ENCODE results near the gene CDH13.

The CDH13 gene

GRCh38 chr16:83336603-83337002 lies 709.8 kb downstream of the CDH13 start:
- peaks cover 6% of the 10 kb centered on the region for H3K4me1 ChIP-seq (ENCODE audit: control insufficient read depth, low read depth, low read length)
- no CpG with 5 or more reads among the region's 3 CpGs for WGBS (ENCODE audit: extremely low coverage, insufficient coverage, low lambda C conversion rate)
- H2AK5ac ChIP-seq (ENCODE audit: low read length): no peak overlapping the region
- H3K79me2 ChIP-seq (ENCODE audit: control insufficient read depth, insufficient read depth, low read length): no peaks in the 10 kb centered on the region
- no peaks in the 10 kb centered on the region for H3K27me3 ChIP-seq (ENCODE audit: insufficient read depth, low read length, poor library complexity)
- H3K23ac ChIP-seq (ENCODE audit: low read length): no peak overlapping the region
- no peak for DNase-seq
- no peaks in the 10 kb centered on the region for H3K36me3 ChIP-seq (ENCODE audit: control insufficient read depth, insufficient read depth, low read length)
- H4K5ac ChIP-seq (ENCODE audit: low read length): no peak overlapping the region
- no peak overlapping the region for H2BK15ac ChIP-seq (replicated peaks; ENCODE audit: low read depth)
- H4K8ac ChIP-seq (ENCODE audit: low read depth, low read length): no peak overlapping the region
- no peak overlapping the region for H2BK120ac ChIP-seq (ENCODE audit: low read depth, low read length)
- no peak overlapping the region for H2BK5ac ChIP-seq (ENCODE audit: low read length)
- no peak overlapping the region for H3K18ac ChIP-seq (ENCODE audit: low read length)
- no peak overlapping the region for H3K9ac ChIP-seq (ENCODE audit: low read length)
- H3K56ac ChIP-seq (ENCODE audit: low read length): no peak overlapping the region
- H3K79me1 ChIP-seq (ENCODE audit: low read length): no peaks in the 10 kb centered on the region
- no peak overlapping the region for H3K4ac ChIP-seq (ENCODE audit: low read depth, low read length)
- no peak overlapping the region for H3K4me3 ChIP-seq (ENCODE audit: low read length)
- no peak overlapping the region for H3K27ac ChIP-seq (ENCODE audit: low read depth, low read length)
- no peak overlapping the region for H3K4me2 ChIP-seq (ENCODE audit: low read length)

- Histone ChIP-seq H2AK5ac (ENCODE audit: low read length) (no peak overlapping the region), H3K23ac (ENCODE audit: low read length) (peak overlapping the region; percentile 48), H2BK120ac (ENCODE audit: low read depth, low read length) (no peak overlapping the region), H3K79me2 (ENCODE audit: control insufficient read depth, insufficient read depth, low read length) (no peaks in the 10 kb centered on the region), H3K18ac (ENCODE audit: low read length) (no peak overlapping the region), H3K4ac (ENCODE audit: low read depth, low read length) (no peak overlapping the region), H2BK5ac (ENCODE audit: low read length) (no peak overlapping the region), H4K5ac (ENCODE audit: low read length) (no peak overlapping the region), H3K27me3 (ENCODE audit: insufficient read depth, low read length, poor library complexity) (no peaks in the 10 kb centered on the region), H3K4me3 (ENCODE audit: low read length) (no peak overlapping the region), H3K4me2 (ENCODE audit: low read length) (no peak overlapping the region), H3K9ac (ENCODE audit: low read length) (no peak overlapping the region), H3K4me1 (ENCODE audit: control insufficient read depth, low read depth, low read length) (peaks cover 6% of the 10 kb centered on the region), H4K8ac (ENCODE audit: low read depth, low read length) (no peak overlapping the region), H3K56ac (ENCODE audit: low read length) (no peak overlapping the region), H2BK15ac (replicated peaks; ENCODE audit: low read depth) (no peak overlapping the region), H3K27ac (ENCODE audit: low read depth, low read length) (no peak overlapping the region), H3K79me1 (ENCODE audit: low read length) (no peaks in the 10 kb centered on the region), H3K36me3 (ENCODE audit: control insufficient read depth, insufficient read depth, low read length) (no peaks in the 10 kb centered on the region)
- no peak for DNase-seq
- WGBS (ENCODE audit: extremely low coverage, insufficient coverage, low lambda C conversion rate): no CpG with 5 or more reads among the region's 3 CpGs
Observed at GRCh38 chr16:83338138-83338537, 711.4 kb downstream of the CDH13 start.

- H3K4me3 ChIP-seq (ENCODE audit: low read length): no peak overlapping the region
- peak; percentile 49 for DNase-seq
- no peak overlapping the region for H3K56ac ChIP-seq (ENCODE audit: low read length)
- H2BK5ac ChIP-seq (ENCODE audit: low read length): no peak overlapping the region
- no peak overlapping the region for H3K27ac ChIP-seq (ENCODE audit: low read depth, low read length)
- no peaks in the 10 kb centered on the region for H3K36me3 ChIP-seq (ENCODE audit: control insufficient read depth, insufficient read depth, low read length)
- H3K4me1 ChIP-seq (ENCODE audit: control insufficient read depth, low read depth, low read length): peaks cover 6% of the 10 kb centered on the region
- no peak overlapping the region for H2AK5ac ChIP-seq (ENCODE audit: low read length)
- H3K27me3 ChIP-seq (ENCODE audit: insufficient read depth, low read length, poor library complexity): no peaks in the 10 kb centered on the region
- no peak overlapping the region for H3K4ac ChIP-seq (ENCODE audit: low read depth, low read length)
- H2BK15ac ChIP-seq (replicated peaks; ENCODE audit: low read depth): no peak overlapping the region
- WGBS (ENCODE audit: extremely low coverage, insufficient coverage, low lambda C conversion rate): no CpG with 5 or more reads among the region's 2 CpGs
- no peaks in the 10 kb centered on the region for H3K79me1 ChIP-seq (ENCODE audit: low read length)
- no peak overlapping the region for H4K8ac ChIP-seq (ENCODE audit: low read depth, low read length)
- H2BK120ac ChIP-seq (ENCODE audit: low read depth, low read length): no peak overlapping the region
- H3K9ac ChIP-seq (ENCODE audit: low read length): no peak overlapping the region
- H4K5ac ChIP-seq (ENCODE audit: low read length): no peak overlapping the region
- no peaks in the 10 kb centered on the region for H3K79me2 ChIP-seq (ENCODE audit: control insufficient read depth, insufficient read depth, low read length)
- H3K4me2 ChIP-seq (ENCODE audit: low read length): no peak overlapping the region
- no peak overlapping the region for H3K18ac ChIP-seq (ENCODE audit: low read length)
- no peak overlapping the region for H3K23ac ChIP-seq (ENCODE audit: low read length)
Observed at GRCh38 chr16:83338941-83339340, 712.2 kb downstream of the CDH13 start.

- Histone ChIP-seq H3K23ac (ENCODE audit: low read length) (no peak overlapping the region), H3K27me3 (ENCODE audit: insufficient read depth, low read length, poor library complexity) (no peaks in the 10 kb centered on the region), H3K9ac (ENCODE audit: low read length) (no peak overlapping the region), H3K79me1 (ENCODE audit: low read length) (no peaks in the 10 kb centered on the region), H3K56ac (ENCODE audit: low read length) (no peak overlapping the region), H3K27ac (ENCODE audit: low read depth, low read length) (no peak overlapping the region), H4K5ac (ENCODE audit: low read length) (no peak overlapping the region), H2BK120ac (ENCODE audit: low read depth, low read length) (no peak overlapping the region), H2BK15ac (replicated peaks; ENCODE audit: low read depth) (no peak overlapping the region), H2BK5ac (ENCODE audit: low read length) (no peak overlapping the region), H3K4me2 (ENCODE audit: low read length) (no peak overlapping the region), H3K36me3 (ENCODE audit: control insufficient read depth, insufficient read depth, low read length) (no peaks in the 10 kb centered on the region), H3K18ac (ENCODE audit: low read length) (no peak overlapping the region), H3K4me3 (ENCODE audit: low read length) (no peak overlapping the region), H3K4me1 (ENCODE audit: control insufficient read depth, low read depth, low read length) (peaks cover under 1% of the 10 kb centered on the region), H3K79me2 (ENCODE audit: control insufficient read depth, insufficient read depth, low read length) (no peaks in the 10 kb centered on the region), H3K4ac (ENCODE audit: low read depth, low read length) (no peak overlapping the region), H2AK5ac (ENCODE audit: low read length) (no peak overlapping the region), H4K8ac (ENCODE audit: low read depth, low read length) (no peak overlapping the region)
- WGBS (ENCODE audit: extremely low coverage, insufficient coverage, low lambda C conversion rate): no CpG with 5 or more reads among the region's 8 CpGs
- DNase-seq: no peak
Observed at GRCh38 chr16:83343935-83344366, 717.2 kb downstream of the CDH13 start.

- Histone ChIP-seq H2AK5ac (ENCODE audit: low read length) (no peak overlapping the region), H3K27ac (ENCODE audit: low read depth, low read length) (no peak overlapping the region), H3K4me1 (ENCODE audit: control insufficient read depth, low read depth, low read length) (no peaks in the 10 kb centered on the region), H4K8ac (ENCODE audit: low read depth, low read length) (no peak overlapping the region), H3K56ac (ENCODE audit: low read length) (no peak overlapping the region), H3K79me2 (ENCODE audit: control insufficient read depth, insufficient read depth, low read length) (no peaks in the 10 kb centered on the region), H3K18ac (ENCODE audit: low read length) (no peak overlapping the region), H3K36me3 (ENCODE audit: control insufficient read depth, insufficient read depth, low read length) (no peaks in the 10 kb centered on the region), H3K27me3 (ENCODE audit: insufficient read depth, low read length, poor library complexity) (no peaks in the 10 kb centered on the region), H4K5ac (ENCODE audit: low read length) (no peak overlapping the region), H3K4me2 (ENCODE audit: low read length) (no peak overlapping the region), H3K79me1 (ENCODE audit: low read length) (no peaks in the 10 kb centered on the region), H3K4ac (ENCODE audit: low read depth, low read length) (no peak overlapping the region), H3K9ac (ENCODE audit: low read length) (no peak overlapping the region), H3K23ac (ENCODE audit: low read length) (no peak overlapping the region), H3K4me3 (ENCODE audit: low read length) (no peak overlapping the region), H2BK15ac (replicated peaks; ENCODE audit: low read depth) (no peak overlapping the region), H2BK5ac (ENCODE audit: low read length) (no peak overlapping the region), H2BK120ac (ENCODE audit: low read depth, low read length) (no peak overlapping the region)
- peak; percentile 82 for DNase-seq
- no CpG with 5 or more reads among the region's 14 CpGs for WGBS (ENCODE audit: extremely low coverage, insufficient coverage, low lambda C conversion rate)
Observed at GRCh38 chr16:83345846-83346640, 719.3 kb downstream of the CDH13 start.

- H3K23ac ChIP-seq (ENCODE audit: low read length): no peak overlapping the region
- H3K79me2 ChIP-seq (ENCODE audit: control insufficient read depth, insufficient read depth, low read length): no peaks in the 10 kb centered on the region
- H3K36me3 ChIP-seq (ENCODE audit: control insufficient read depth, insufficient read depth, low read length): no peaks in the 10 kb centered on the region
- H3K4me3 ChIP-seq (ENCODE audit: low read length): no peak overlapping the region
- no peaks in the 10 kb centered on the region for H3K27me3 ChIP-seq (ENCODE audit: insufficient read depth, low read length, poor library complexity)
- no peak overlapping the region for H3K9ac ChIP-seq (ENCODE audit: low read length)
- no peaks in the 10 kb centered on the region for H3K79me1 ChIP-seq (ENCODE audit: low read length)
- no peak overlapping the region for H3K4ac ChIP-seq (ENCODE audit: low read depth, low read length)
- no peak overlapping the region for H2AK5ac ChIP-seq (ENCODE audit: low read length)
- H3K18ac ChIP-seq (ENCODE audit: low read length): no peak overlapping the region
- H2BK120ac ChIP-seq (ENCODE audit: low read depth, low read length): no peak overlapping the region
- no CpG with 5 or more reads among the region's 5 CpGs for WGBS (ENCODE audit: extremely low coverage, insufficient coverage, low lambda C conversion rate)
- no peak overlapping the region for H3K4me2 ChIP-seq (ENCODE audit: low read length)
- no peak overlapping the region for H3K27ac ChIP-seq (ENCODE audit: low read depth, low read length)
- no peak overlapping the region for H3K56ac ChIP-seq (ENCODE audit: low read length)
- no peaks in the 10 kb centered on the region for H3K4me1 ChIP-seq (ENCODE audit: control insufficient read depth, low read depth, low read length)
- H4K5ac ChIP-seq (ENCODE audit: low read length): no peak overlapping the region
- H2BK5ac ChIP-seq (ENCODE audit: low read length): no peak overlapping the region
- DNase-seq: no peak
- H2BK15ac ChIP-seq (replicated peaks; ENCODE audit: low read depth): no peak overlapping the region
- H4K8ac ChIP-seq (ENCODE audit: low read depth, low read length): no peak overlapping the region
Observed at GRCh38 chr16:83348991-83349390, 722.2 kb downstream of the CDH13 start.

All from mesendoderm (in vitro differentiated cells).